HT1080 (cell line): ENCODE data around the gene IL1F10. TPM values are rescaled to one million over a fixed set of nuclear protein-coding genes. Genes with fewer than 3 reads are reported as not detected.

Source experiments
- DNase-seq: peaks from one replicate; pipeline ENCODE4 v3.0.0-alpha.2; 2015; ENCODE audit warnings: low read depth
- small RNA-seq: library from RNA; depleted of rRNA; stranded (forward); fragments of <200 nt; gene quantifications from one replicate; pipeline ENCODE3, GENCODE V24; 2014
- total RNA-seq: library from RNA; depleted of rRNA; stranded (reverse); fragments of >200 nt; shearing (Covaris generic); gene quantifications from 2 replicates; pipeline ENCODE4 v1.2.3, GENCODE V29; 2014; rRNA removed

IL1F10 gene
- total RNA-seq, 1 experiment from 2014 or later: not detected

- no peak for DNase-seq
These were observed 44.1 kb downstream of the IL1F10 start for GRCh38 chr2:113111823-113112287.

GRCh38 chr2:113112441-113112840 is 44.7 kb downstream of the IL1F10 start:
- DNase-seq: no peak

- no peak for DNase-seq
These were observed 45.1 kb downstream of the IL1F10 start for GRCh38 chr2:113112871-113113270.

GRCh38 chr2:113113807-113114206 is 46.0 kb downstream of the IL1F10 start:
- no peak for DNase-seq

- no peak for DNase-seq
These were observed 46.6 kb downstream of the IL1F10 start for GRCh38 chr2:113114224-113114945.

GRCh38 chr2:113114996-113115395 is 47.2 kb downstream of the IL1F10 start:
- DNase-seq: no peak

- no peak for DNase-seq
These were observed 48.6 kb downstream of the IL1F10 start for GRCh38 chr2:113116100-113116958.

GRCh38 chr2:113117541-113118262 is 49.9 kb downstream of the IL1F10 start:
- DNase-seq: peak; percentile 44

- DNase-seq: no peak
These were observed 50.5 kb downstream of the IL1F10 start for GRCh38 chr2:113118263-113118657.

GRCh38 chr2:113119111-113119510 is 51.3 kb downstream of the IL1F10 start:
- DNase-seq: no peak

- DNase-seq: no peak
These were observed 53.1 kb downstream of the IL1F10 start for GRCh38 chr2:113120861-113121260.

GRCh38 chr2:113122364-113122763 is 54.6 kb downstream of the IL1F10 start:
- no peak for DNase-seq

GRCh38 chr2:113123726-113124125 is 56.0 kb downstream of the IL1F10 start:
- no peak for DNase-seq

GRCh38 chr2:113124181-113124961 is 56.6 kb downstream of the IL1F10 start:
- DNase-seq: peak; percentile 71

Small RNA genes lying within 50 kb of the gene (small RNA-seq; reads per million reads assigned to genes)
- gene RNU6-1180P: not detected

Other genes with a start within 250 kb of the IL1F10 start
- gene IL1B, start 231.2 kb upstream of the IL1F10 start, total RNA-seq: 4.1 and 9.5 TPM in 2 replicates
- not detected in 2 replicates for gene IL37, start 156.8 kb upstream of the IL1F10 start, total RNA-seq
- not detected in 2 replicates for gene IL36G, start 90.0 kb upstream of the IL1F10 start, total RNA-seq
- gene IL36A, start 62.5 kb upstream of the IL1F10 start, total RNA-seq: not detected in 2 replicates
- not detected in 2 replicates for gene IL36B, start 15.1 kb upstream of the IL1F10 start, total RNA-seq
- gene IL36RN, start 8.8 kb upstream of the IL1F10 start, total RNA-seq: not detected in 2 replicates
- 0.10 TPM in 1 of 2 replicates, not detected in the other for gene IL1RN, start 59.6 kb downstream of the IL1F10 start, total RNA-seq
- 41.6 and 44.5 TPM in 2 replicates for gene PSD4, start 106.0 kb downstream of the IL1F10 start, total RNA-seq
- gene PAX8, start 211.0 kb downstream of the IL1F10 start, total RNA-seq: 5.9 and 11.3 TPM in 2 replicates